Measurements from ENCODE around the gene SLC16A10.
"Not testable (repeated sequence)": the region's sequence is repeated elsewhere in the genome, so short reads cannot be mapped to it uniquely, and the experiment has no call there.

SLC16A10 gene

DNA sequence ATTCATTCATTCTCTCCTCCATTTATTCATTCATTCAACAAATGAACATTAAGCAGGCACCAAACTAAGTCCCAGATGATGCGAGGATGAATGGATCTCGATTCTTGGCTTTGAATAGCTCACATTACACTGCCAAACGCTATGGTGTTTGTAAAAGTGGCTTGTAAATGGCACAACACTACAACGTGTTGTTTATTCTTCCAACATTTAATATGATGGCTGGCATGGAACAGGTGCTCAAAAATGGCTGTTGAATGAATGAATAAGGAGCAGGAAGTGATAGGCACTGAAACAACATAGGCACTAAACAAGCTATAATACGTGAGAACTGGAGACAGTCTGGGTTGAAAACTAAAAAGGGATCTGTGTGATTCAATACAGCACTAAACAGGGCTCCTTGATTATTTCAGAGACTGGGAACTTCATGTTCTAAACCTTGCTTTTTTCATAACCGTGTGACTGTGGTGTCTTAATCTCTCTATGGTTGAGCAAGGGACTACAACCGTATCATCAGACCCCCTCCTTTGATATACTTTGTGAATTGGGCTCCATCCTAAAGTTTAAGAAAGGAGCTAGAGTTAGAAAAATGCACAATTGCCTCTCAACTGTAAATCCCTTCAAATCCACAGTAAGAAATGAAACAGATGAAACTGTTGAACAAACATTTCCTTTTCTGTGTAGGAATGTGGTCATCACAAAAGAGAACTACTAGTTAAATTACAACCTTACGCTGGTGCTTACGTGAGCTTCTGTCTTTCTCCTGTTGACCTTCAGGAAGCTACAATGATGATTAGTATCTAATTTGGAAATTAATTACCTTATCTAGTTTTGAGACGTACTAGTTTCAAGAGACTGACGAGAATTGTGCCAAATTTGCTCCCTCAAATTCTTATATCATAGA is 16.9 kb upstream of the SLC16A10 start:
- no peak overlapping the region for H3K4me3 Mint-ChIP-seq
- DNase-seq = no peak
- no peaks in the 10 kb centered on the region for H3K4me1 Mint-ChIP-seq (ENCODE audit: low read depth)
- no peak overlapping the region for H3K27ac Mint-ChIP-seq
- no peaks in the 10 kb centered on the region for H3K36me3 Mint-ChIP-seq (ENCODE audit: low read depth)
- peaks cover 10% of the 10 kb centered on the region for H3K27me3 Mint-ChIP-seq
- H3K9me3 Mint-ChIP-seq = no peaks in the 10 kb centered on the region

DNA sequence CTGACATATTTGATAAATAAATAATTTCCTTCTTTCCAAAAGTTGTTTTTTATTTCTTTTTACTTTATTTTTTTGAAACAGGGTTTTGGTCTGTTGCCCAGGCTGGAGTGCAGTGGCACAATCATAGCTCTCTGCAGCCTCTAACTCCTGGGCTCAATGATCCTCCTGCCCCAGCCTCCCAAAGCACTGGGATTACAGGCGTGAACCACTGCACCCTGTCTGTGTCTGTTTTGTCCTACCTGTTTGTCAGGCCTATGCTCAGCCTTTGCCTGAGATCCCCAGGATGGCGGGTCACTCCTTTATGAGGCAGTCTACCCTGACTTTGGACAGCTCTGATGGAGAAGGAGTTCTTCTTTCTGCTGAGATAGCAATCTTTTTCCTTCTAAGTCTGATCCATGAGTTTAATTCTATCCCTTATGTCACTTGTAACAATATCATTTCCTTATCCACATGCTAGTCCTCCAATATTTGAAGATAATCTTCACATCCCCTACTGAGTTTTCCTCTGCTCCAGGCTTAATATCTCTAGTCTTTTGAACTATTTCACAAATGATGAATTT is 14.4 kb upstream of the SLC16A10 start:
- H3K27me3 Mint-ChIP-seq = peaks cover 10% of the 10 kb centered on the region
- no peaks in the 10 kb centered on the region for H3K4me1 Mint-ChIP-seq (ENCODE audit: low read depth)
- no peak overlapping the region for H3K4me3 Mint-ChIP-seq
- H3K27ac Mint-ChIP-seq = no peak overlapping the region
- no peaks in the 10 kb centered on the region for H3K9me3 Mint-ChIP-seq
- no peak for DNase-seq
- no peaks in the 10 kb centered on the region for H3K36me3 Mint-ChIP-seq (ENCODE audit: low read depth)

DNA sequence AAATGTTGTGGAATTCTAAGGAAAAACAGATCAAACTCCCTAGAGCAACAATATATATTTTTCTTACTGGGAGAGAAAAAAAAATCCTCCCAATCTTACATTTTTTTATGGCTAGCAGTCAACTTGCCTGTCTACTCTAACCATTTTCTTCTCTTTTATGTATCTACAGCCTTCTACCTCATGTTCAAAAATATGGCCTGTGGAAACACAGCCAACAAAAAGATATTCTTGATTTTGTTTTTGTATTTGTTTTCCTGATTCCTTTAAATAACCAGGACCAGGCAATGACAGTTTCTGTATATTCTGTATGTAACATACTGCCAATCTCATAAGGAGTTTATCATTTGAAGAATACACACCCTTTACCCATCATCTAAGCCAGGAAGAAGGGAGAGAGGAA is 13.0 kb upstream of the SLC16A10 start:
- Mint-ChIP-seq H3K9me3 (no peaks in the 10 kb centered on the region), H3K27ac (no peak overlapping the region), H3K4me1 (ENCODE audit: low read depth) (no peaks in the 10 kb centered on the region), H3K27me3 (peaks cover 10% of the 10 kb centered on the region), H3K4me3 (no peak overlapping the region), H3K36me3 (ENCODE audit: low read depth) (no peaks in the 10 kb centered on the region)
- DNase-seq = no peak

DNA sequence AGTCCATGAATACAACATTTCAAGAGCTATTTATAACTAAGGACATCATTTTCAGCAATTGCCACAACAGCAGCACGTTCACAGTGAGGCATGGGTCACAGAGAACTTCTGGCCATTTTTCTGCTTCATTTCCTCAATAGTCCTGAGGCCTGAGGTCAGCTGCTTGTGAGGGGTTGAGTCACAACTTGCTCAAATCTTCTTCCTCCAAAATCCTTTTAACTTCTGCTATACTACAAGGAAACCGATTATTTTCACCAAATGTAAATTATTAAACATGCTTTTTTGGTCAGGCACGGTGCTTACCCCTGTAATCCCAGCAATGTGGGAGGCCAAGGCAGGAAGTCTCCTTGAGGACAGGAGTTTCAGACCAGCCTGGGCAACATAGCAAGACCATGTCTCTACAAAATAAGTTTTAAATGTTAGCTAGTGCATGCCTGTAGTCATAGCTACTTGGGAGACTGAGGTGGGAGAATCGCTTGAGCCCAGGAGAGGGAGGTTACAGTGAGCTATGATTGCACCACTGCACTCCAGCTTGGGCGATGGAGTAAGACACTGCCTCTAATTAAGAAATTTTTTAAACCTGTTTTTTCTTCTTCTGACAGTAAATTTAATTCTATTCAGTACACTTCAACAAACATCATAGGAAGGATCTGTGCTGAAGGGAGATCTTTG is 11.1 kb upstream of the SLC16A10 start:
- Mint-ChIP-seq H3K27ac (no peak overlapping the region), H3K9me3 (no peaks in the 10 kb centered on the region), H3K4me1 (ENCODE audit: low read depth) (no peaks in the 10 kb centered on the region), H3K4me3 (no peak overlapping the region), H3K27me3 (peaks cover 10% of the 10 kb centered on the region), H3K36me3 (ENCODE audit: low read depth) (no peaks in the 10 kb centered on the region)
- DNase-seq = no peak

DNA sequence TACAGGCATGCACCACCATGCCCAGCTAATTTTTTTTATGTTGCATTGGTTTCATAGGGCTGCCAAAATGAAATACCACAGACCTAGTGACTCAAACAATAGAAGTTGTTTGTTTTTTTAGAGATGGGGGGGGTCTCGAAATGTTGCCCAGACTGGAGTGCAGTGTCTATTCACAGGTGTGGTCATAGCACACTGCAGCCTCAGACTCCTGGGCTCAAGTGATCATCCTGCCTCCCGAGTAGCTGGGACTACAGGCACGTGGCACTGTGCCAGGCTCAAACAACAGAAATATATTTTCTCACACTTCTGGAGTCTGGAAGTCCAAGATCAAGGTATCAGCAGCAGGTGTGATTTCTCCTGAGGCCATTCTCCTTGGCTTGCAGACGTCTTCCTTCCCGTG is 6.6 kb upstream of the SLC16A10 start:
- Mint-ChIP-seq H3K4me3 (no peak overlapping the region), H3K36me3 (ENCODE audit: low read depth) (no peaks in the 10 kb centered on the region), H3K27me3 (peaks cover 3% of the 10 kb centered on the region), H3K9me3 (no peaks in the 10 kb centered on the region), H3K4me1 (ENCODE audit: low read depth) (no peaks in the 10 kb centered on the region), H3K27ac (no peak overlapping the region)
- DNase-seq = no peak

DNA sequence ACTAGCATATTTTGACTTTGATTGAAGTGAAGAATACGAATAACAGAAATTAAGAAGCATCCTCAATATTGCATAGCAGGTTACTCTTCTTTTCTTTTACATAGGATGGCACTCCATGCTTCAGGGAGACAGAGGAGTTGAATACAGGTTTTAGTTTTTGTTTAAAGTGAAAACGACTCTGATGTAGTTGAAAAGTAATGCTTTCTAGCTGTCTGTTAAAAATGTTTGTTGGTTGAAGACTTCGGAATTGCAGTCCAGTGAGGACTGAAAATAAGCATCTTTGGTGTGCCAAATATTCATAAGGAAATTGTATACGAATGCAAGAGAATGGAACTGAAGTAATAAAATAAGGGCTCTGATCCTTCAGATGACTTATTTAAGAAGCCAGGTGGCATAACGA is 618 bp upstream of the SLC16A10 start:
- H3K27ac Mint-ChIP-seq = peak overlapping the region; percentile 58

DNA sequence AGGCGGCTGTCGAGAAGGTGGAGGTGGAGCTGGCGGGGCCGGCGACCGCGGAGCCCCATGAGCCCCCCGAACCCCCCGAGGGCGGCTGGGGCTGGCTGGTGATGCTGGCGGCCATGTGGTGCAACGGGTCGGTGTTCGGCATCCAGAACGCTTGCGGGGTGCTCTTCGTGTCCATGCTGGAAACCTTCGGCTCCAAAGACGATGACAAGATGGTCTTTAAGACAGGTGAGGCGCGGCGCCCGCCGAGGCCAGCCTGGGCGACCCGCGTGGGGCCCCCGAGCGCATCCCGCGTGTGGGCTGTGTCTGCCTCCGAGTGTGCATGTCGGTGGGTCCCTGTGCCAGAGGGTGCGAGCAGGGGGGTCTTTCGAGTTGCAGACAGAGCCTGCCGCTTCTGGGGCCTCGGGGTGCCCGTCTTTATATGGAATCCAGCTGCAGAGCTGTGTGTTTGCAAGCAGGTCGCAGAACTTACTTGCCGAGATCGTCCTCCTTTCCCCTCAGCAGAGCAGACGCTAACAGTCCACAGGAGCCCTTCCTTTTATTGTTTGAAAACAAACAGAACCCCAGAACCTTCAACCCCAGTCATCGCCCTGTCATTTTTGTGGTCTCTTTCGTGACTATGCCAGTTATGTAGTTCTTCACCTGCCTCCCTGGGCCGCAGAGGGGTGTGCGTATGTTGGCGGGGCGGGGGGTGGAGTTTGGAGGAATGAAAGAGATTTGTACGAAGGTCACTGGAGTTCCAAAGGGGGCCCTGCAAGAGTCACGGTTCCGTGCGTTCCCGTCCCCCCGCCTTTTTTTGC is 766 bp downstream of the SLC16A10 start:
- H3K9me3 Mint-ChIP-seq = no peaks in the 10 kb centered on the region
- peaks cover 2% of the 10 kb centered on the region for H3K36me3 Mint-ChIP-seq (ENCODE audit: low read depth)
- H3K27me3 Mint-ChIP-seq = peaks cover 10% of the 10 kb centered on the region
- DNase-seq = peak; percentile 73
- H3K4me1 Mint-ChIP-seq (ENCODE audit: low read depth) = peaks cover 36% of the 10 kb centered on the region
- H3K4me3 Mint-ChIP-seq = peak overlapping the region; percentile 87
- H3K27ac Mint-ChIP-seq = peak overlapping the region; percentile 87

More for the DNA sequence above, 618 bp upstream of the SLC16A10 start:
- H3K27me3 Mint-ChIP-seq = peaks cover 10% of the 10 kb centered on the region
- peaks cover 36% of the 10 kb centered on the region for H3K4me1 Mint-ChIP-seq (ENCODE audit: low read depth)
- no peak for DNase-seq
- peaks cover 2% of the 10 kb centered on the region for H3K36me3 Mint-ChIP-seq (ENCODE audit: low read depth)
- no peaks in the 10 kb centered on the region for H3K9me3 Mint-ChIP-seq
- H3K4me3 Mint-ChIP-seq = peak overlapping the region; percentile 78

DNA sequence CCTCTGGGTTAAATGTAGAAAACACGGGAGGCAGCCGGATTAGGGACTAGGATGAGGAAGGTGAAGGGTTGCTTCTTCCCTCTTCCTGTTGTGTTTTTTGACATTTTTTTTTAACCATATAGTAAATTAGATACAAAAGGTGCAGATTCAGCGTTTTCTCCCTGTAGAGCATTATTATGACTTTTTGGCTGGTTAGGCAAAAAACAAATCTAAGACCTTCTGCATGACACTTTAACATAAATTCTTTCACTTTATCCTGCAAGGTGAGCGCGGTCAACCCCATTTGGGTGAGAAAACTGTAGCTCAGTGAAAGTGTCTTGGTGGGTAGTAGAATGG is 1.3 kb downstream of the SLC16A10 start:
- no peak for DNase-seq
- Mint-ChIP-seq H3K27me3 (peaks cover 10% of the 10 kb centered on the region), H3K27ac (peak overlapping the region; percentile 87), H3K9me3 (no peaks in the 10 kb centered on the region), H3K4me3 (peak overlapping the region; percentile 87), H3K4me1 (ENCODE audit: low read depth) (peaks cover 36% of the 10 kb centered on the region), H3K36me3 (ENCODE audit: low read depth) (peaks cover 2% of the 10 kb centered on the region)

DNA sequence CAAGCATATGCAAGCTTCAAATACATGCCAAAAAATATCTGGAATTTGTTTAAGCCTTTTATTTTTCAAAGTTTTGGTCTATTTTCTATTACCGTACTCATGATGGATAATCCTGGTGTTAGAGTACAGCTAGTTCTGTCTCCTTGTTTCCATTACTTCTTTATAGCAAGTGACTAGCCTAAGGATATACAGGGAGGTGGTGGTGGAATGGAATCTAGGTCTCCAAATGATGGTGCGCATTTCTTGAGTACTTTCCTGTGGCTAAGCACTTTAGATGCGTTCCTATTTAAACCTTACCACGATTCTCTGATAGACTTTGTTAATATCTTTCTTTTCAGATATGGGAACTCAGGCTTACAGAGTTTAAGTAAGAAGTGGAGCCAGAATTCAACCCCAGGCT is 3.5 kb downstream of the SLC16A10 start:
- DNase-seq = no peak
- Mint-ChIP-seq H3K4me1 (ENCODE audit: low read depth) (peaks cover 39% of the 10 kb centered on the region), H3K4me3 (no peak overlapping the region), H3K9me3 (no peaks in the 10 kb centered on the region), H3K36me3 (ENCODE audit: low read depth) (peaks cover 2% of the 10 kb centered on the region), H3K27me3 (peaks cover 7% of the 10 kb centered on the region), H3K27ac (no peak overlapping the region)

DNA sequence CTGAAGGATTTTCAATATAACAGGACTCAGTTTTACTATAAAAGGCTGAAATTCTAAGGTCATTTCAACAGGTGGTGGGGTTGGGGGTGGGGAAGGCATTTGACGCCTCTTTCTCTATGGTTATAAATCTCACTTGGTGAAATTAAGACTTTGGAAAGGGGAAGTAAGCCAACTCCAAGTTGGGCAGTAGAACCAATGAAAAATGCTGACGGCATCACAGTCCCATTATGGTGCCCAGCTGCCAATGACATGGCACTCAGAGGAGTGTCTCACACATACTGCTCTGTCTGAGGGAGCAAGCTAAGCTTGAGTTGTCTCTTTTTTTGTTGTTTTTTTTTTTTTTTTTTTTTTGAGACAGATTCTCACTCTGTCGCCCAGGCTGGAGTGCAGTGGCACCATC is 4.7 kb downstream of the SLC16A10 start:
- no peak for DNase-seq
- H3K27me3 Mint-ChIP-seq = no peaks in the 10 kb centered on the region
- no peaks in the 10 kb centered on the region for H3K9me3 Mint-ChIP-seq
- no peak overlapping the region for H3K27ac Mint-ChIP-seq
- no peak overlapping the region for H3K4me3 Mint-ChIP-seq
- H3K4me1 Mint-ChIP-seq (ENCODE audit: low read depth) = peaks cover 41% of the 10 kb centered on the region
- peaks cover 2% of the 10 kb centered on the region for H3K36me3 Mint-ChIP-seq (ENCODE audit: low read depth)

DNA sequence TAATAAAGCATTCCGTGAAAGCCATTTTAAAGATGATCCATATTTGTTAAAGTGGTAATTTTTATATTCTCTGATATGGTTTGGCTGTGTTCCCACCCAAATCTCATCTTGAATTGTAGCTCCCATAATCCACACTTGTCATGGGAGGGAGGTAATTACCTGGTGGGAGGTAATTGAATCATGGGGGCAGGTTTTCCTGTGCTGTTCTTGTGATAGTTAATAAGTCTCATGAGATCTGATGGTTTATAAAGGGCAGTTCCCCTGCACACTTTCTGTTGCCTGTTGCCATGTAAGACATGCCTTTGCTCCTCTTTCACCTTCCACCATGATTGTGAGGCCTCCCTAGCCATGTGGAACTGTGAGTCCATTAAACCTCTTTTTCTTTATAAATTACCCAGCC is 8.2 kb downstream of the SLC16A10 start:
- H3K27ac Mint-ChIP-seq; DNase-seq; H3K36me3 Mint-ChIP-seq (ENCODE audit: low read depth); H3K4me3 Mint-ChIP-seq; H3K9me3 Mint-ChIP-seq; H3K27me3 Mint-ChIP-seq: not testable (repeated sequence)
- peaks cover 21% of the 10 kb centered on the region for H3K4me1 Mint-ChIP-seq (ENCODE audit: low read depth)

DNA sequence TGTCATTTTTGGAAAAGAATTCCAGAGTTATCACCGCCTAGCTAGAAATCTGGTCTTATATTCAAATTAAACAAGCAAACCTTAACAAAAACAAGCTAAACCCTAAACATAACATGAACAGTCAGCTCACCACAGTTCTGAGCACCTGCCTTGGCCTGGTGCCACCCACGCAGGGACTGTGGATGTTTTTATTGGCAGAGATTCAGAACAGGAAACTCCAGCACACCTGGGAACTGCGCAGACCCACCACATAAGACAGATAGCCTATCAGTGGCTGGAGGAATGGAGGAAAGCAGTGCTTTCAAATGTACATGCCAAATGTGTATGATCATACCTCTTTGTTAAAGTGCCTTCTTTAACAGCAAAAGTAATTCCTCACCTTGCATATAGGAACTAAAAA is 8.9 kb downstream of the SLC16A10 start:
- DNase-seq = no peak
- Mint-ChIP-seq H3K4me1 (ENCODE audit: low read depth) (peaks cover 19% of the 10 kb centered on the region), H3K36me3 (ENCODE audit: low read depth) (no peaks in the 10 kb centered on the region), H3K27me3 (no peaks in the 10 kb centered on the region), H3K9me3 (no peaks in the 10 kb centered on the region), H3K27ac (peak overlapping the region; percentile 42), H3K4me3 (no peak overlapping the region)

DNA sequence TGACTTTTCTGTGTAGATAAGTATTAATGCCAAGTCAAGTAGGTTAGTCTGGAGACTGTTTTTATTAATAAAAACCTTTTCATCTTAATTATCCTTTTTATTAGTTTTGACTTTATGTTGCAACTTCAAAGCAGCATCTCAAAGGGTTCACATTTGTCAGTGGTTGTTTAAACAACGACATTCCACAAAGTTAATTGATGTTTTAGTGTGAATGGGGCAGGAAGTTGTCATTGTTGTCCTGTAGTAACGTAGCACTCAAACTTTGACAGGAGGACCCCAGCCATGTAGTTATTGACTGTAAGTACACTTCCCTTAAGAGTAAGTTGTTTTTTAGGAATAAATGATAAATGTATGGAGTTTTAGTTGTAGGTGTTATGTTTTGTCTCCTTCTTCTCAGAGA is 11.3 kb downstream of the SLC16A10 start:
- H3K9me3 Mint-ChIP-seq = no peaks in the 10 kb centered on the region
- no peak overlapping the region for H3K27ac Mint-ChIP-seq
- H3K4me1 Mint-ChIP-seq (ENCODE audit: low read depth) = peaks cover 19% of the 10 kb centered on the region
- H3K27me3 Mint-ChIP-seq = no peaks in the 10 kb centered on the region
- no peaks in the 10 kb centered on the region for H3K36me3 Mint-ChIP-seq (ENCODE audit: low read depth)
- no peak for DNase-seq
- H3K4me3 Mint-ChIP-seq = no peak overlapping the region

DNA sequence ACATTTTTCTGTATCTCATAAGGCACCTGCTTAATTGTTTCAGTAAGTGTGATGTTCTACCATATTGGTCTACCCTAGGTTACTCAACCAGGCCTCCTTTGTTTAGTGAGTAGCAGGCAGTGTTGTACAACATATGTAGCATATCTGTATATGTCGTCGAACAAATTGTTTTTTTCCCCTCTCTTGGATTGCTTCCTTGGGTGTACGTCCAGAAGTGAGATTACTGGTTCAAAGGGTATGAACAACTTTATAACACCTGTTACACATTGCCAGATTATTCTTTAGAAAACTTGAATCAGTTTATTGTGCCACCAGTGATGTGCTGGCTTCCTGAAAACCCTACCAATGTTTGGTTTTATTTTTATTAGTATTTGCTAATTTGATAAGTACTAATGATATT is 14.7 kb downstream of the SLC16A10 start:
- Mint-ChIP-seq H3K27me3 (no peaks in the 10 kb centered on the region), H3K36me3 (ENCODE audit: low read depth) (peaks cover 4% of the 10 kb centered on the region), H3K4me1 (ENCODE audit: low read depth) (peaks cover 15% of the 10 kb centered on the region), H3K27ac (no peak overlapping the region), H3K4me3 (no peak overlapping the region), H3K9me3 (peaks cover 5% of the 10 kb centered on the region)
- no peak for DNase-seq
